Thyroid gland (tissue), 4 donors: Measurements from ENCODE around the gene TSFM. TPM values are rescaled to one million over a fixed set of nuclear protein-coding genes. Genes with fewer than 3 reads are reported as not detected.

ENCODE experiments used
- DNase-seq, 2 donors: peaks; one replicate each; pipeline ENCODE4 v3.0.0-alpha.2; 2019
- H3K27ac ChIP-seq, 3 donors: fragments of 200-600 bp; sonication (generic); 1 replicate in 2 of 3; 2 replicates in 1 of 3; pipeline ENCODE4 v1.5.1; 2016 to 2019; ENCODE audit warnings: mild to moderate bottlenecking in 1 of 3, moderate library complexity in 1 of 3
- H3K27me3 ChIP-seq: fragments of 200-600 bp; sonication (generic); one replicate; pipeline ENCODE4 v1.5.1; 2019
- H3K36me3 ChIP-seq, 2 donors: fragments of 200-600 bp; sonication (generic); one replicate each; pipeline ENCODE4 v1.5.1; 2016 to 2019
- H3K4me1 ChIP-seq, 2 donors: fragments of 200-600 bp; sonication (generic); one replicate each; pipeline ENCODE4 v1.5.1; 2017 to 2019
- H3K4me3 ChIP-seq, 3 donors: fragments of 200-600 bp; sonication (generic); replicated peaks in 1 of 3; 1 replicate in 2 of 3; 2 replicates in 1 of 3; pipeline ENCODE4 v1.5.1; 2016; ENCODE audit warnings: mild to moderate bottlenecking in 1 of 3
- H3K9me3 ChIP-seq: fragments of 200-600 bp; sonication (generic); one replicate; pipeline ENCODE4 v1.5.1; 2017
- POLR2A ChIP-seq, 2 donors: fragments of 450-650 bp; IDR thresholded peaks; one replicate each; pipeline ENCODE4 v1.6.1; 2017; ENCODE audit warnings: antibody characterized with exemption in 2 of 2, mild to moderate bottlenecking in 2 of 2, moderate library complexity in 1 of 2
- WGBS, 2 donors: methylation state at CpG; one replicate each; pipeline ENCODE4 v1.1.5; 2017; 5-methylcytosine and 5-hydroxymethylcytosine counted together
- intact Hi-C: fragments of 100-400 bp; cut with DNase I; formaldehyde crosslinking; loops from one replicate; pipeline ENCODE4 v1.15.1; 2023
- total RNA-seq, 4 donors: library from RNA; depleted of rRNA; stranded (reverse); fragments of >200 nt; gene quantifications; one replicate each; pipeline ENCODE4 v1.2.3, GENCODE V29; 2016
- TF ChIP-seq, protein P1 (sequence below), 6 experiments: fragments of 200-600 bp in 3 of 6; fragments of 450-650 bp in 3 of 6; sonication (generic) in 3 of 6; IDR thresholded peaks; one replicate each; pipeline ENCODE4 v1.5.1; 2016 to 2019; ENCODE audit warnings: antibody characterized with exemption in 6 of 6, mild to moderate bottlenecking in 2 of 6, inconsistent platforms in 1 of 6, moderate library complexity in 1 of 6

The TSFM gene
- total RNA-seq, 4 donors from 2014 or later, result 19.4 to 32.0 (median 25.5) TPM

- Histone ChIP-seq H3K4me3 (no peak overlapping the region), H3K27me3 (no peaks in the 10 kb centered on the region)
Measured at GRCh38 chr12:57777367-57777766, 5.2 kb upstream of the TSFM start.

GRCh38 chr12:57777911-57778310, 4.7 kb upstream of the TSFM start:
- no peaks in the 10 kb centered on the region for H3K27me3 ChIP-seq
- no peaks in the 10 kb centered on the region for H3K9me3 ChIP-seq
- DNase-seq, result no peak
- H3K4me3 ChIP-seq, result no peak overlapping the region
- peaks cover 14 to 33% of the 10 kb centered on the region in 2 donors for H3K4me1 ChIP-seq
- no peak overlapping the region for H3K27ac ChIP-seq
- TF ChIP-seq, protein P1, sequence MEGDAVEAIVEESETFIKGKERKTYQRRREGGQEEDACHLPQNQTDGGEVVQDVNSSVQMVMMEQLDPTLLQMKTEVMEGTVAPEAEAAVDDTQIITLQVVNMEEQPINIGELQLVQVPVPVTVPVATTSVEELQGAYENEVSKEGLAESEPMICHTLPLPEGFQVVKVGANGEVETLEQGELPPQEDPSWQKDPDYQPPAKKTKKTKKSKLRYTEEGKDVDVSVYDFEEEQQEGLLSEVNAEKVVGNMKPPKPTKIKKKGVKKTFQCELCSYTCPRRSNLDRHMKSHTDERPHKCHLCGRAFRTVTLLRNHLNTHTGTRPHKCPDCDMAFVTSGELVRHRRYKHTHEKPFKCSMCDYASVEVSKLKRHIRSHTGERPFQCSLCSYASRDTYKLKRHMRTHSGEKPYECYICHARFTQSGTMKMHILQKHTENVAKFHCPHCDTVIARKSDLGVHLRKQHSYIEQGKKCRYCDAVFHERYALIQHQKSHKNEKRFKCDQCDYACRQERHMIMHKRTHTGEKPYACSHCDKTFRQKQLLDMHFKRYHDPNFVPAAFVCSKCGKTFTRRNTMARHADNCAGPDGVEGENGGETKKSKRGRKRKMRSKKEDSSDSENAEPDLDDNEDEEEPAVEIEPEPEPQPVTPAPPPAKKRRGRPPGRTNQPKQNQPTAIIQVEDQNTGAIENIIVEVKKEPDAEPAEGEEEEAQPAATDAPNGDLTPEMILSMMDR (IDR thresholded peaks at IDR 0.05), result no peak
- TF ChIP-seq POLR2A (IDR thresholded peaks at IDR 0.05), result no peak
- 92 to 98% methylated on average over 7 of the region's 7 CpGs for WGBS, 2 donors
- no peaks in the 10 kb centered on the region for H3K36me3 ChIP-seq
- intact Hi-C loops, result no loop called here

More at GRCh38 chr12:57777367-57777766, 5.2 kb upstream of the TSFM start:
- DNase-seq, result no peak
- Histone ChIP-seq H3K36me3 (no peaks in the 10 kb centered on the region), H3K27ac (no peak overlapping the region), H3K4me1 (peaks cover 16 to 33% of the 10 kb centered on the region in 2 donors), H3K9me3 (no peaks in the 10 kb centered on the region)
- intact Hi-C loops, result no loop called here
- TF ChIP-seq, protein P1 (IDR thresholded peaks at IDR 0.05), result no peak
- TF ChIP-seq POLR2A (IDR thresholded peaks at IDR 0.05), result no peak
- WGBS, 2 donors, result 90 to 94% methylated on average over 7 of the region's 7 CpGs

DNA sequence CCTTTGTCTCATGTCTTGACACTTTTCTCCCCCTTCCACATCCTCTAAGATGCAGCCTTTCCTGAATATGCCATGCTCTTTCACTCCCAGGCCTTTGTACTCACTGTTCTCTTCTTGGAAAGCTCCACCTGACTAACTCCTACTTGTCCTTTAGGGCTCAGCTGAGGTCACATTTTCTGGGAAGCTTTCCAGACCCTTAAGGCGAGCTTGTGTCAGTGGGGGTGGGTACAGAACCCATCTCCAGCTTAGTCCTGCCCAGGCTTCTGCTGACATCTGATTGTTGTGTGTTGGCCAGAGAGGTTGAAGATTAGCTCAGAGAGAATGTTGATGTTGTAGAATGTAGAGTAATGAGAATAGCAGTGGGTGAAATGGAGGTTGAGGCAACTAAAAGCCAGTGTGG, 2.9 kb upstream of the TSFM start:
- TF ChIP-seq POLR2A (IDR thresholded peaks at IDR 0.05), result no peak
- TF ChIP-seq, protein P1 (IDR thresholded peaks at IDR 0.05), result no peak
- WGBS, 2 donors, result 6 to 27% methylated on average over 1 of the region's 1 CpG
- Histone ChIP-seq H3K27me3 (no peaks in the 10 kb centered on the region), H3K36me3 (no peaks in the 10 kb centered on the region), H3K27ac (peak overlapping the region; percentile 4 to 32 (median 5)), H3K9me3 (no peaks in the 10 kb centered on the region), H3K4me1 (peaks cover 11 to 37% of the 10 kb centered on the region in 2 donors), H3K4me3 (no peak overlapping the region)
- intact Hi-C loops, result loop anchor here (5.0 kb wide), 1 partner anchor 118 kb away; no protein-coding TSS in a partner anchor
- DNase-seq, result peak; percentile 76 to 78

- no peaks in the 10 kb centered on the region for H3K36me3 ChIP-seq
- intact Hi-C loops, result loop anchor here (5.0 kb wide), 1 partner anchor 117 kb away; no protein-coding TSS in a partner anchor
- H3K9me3 ChIP-seq, result no peaks in the 10 kb centered on the region
- H3K4me1 ChIP-seq, result peaks cover 11 to 37% of the 10 kb centered on the region in 2 donors
- DNase-seq, result no peak
- TF ChIP-seq, protein P1 (IDR thresholded peaks at IDR 0.05), result no peak
- no peak for TF ChIP-seq POLR2A (IDR thresholded peaks at IDR 0.05)
- H3K4me3 ChIP-seq, result no peak overlapping the region
- 90 to 96% methylated on average over 3 to 4 of the region's 4 CpGs for WGBS, 2 donors
- H3K27me3 ChIP-seq, result no peaks in the 10 kb centered on the region
- peak overlapping the region; percentile 4 to 24 (median 5) for H3K27ac ChIP-seq
Measured at GRCh38 chr12:57780284-57780897, 2.2 kb upstream of the TSFM start.

DNA sequence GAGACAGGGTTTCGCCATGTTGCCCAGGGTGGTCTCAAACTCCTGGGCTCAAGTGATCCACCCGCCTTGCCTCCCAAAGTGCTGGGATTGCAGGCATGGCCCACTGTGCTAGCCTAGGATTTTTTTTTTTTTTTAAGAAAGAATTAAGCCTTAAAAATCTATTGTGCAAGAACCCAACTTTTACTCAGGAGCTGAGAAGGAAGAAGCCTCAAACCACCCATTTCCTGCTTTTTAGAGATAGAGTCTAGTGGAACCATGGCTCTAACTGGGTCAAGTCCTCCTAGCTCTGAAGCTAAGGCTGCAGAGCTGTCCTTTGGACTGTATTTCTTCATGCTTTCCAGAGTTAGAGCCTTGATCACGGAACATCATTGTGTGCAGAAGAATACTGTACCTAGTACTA, 1.3 kb upstream of the TSFM start:
- no peak overlapping the region for H3K27ac ChIP-seq
- H3K9me3 ChIP-seq, result no peaks in the 10 kb centered on the region
- TF ChIP-seq, protein P1 (IDR thresholded peaks at IDR 0.05), result no peak
- no peak for TF ChIP-seq POLR2A (IDR thresholded peaks at IDR 0.05)
- peaks cover 0 to 5% of the 10 kb centered on the region in 2 donors for H3K36me3 ChIP-seq
- DNase-seq, result no peak
- H3K27me3 ChIP-seq, result no peaks in the 10 kb centered on the region
- intact Hi-C loops, result loop anchor here (5.0 kb wide), 1 partner anchor 116 kb away; no protein-coding TSS in a partner anchor
- peaks cover 11 to 37% of the 10 kb centered on the region in 2 donors for H3K4me1 ChIP-seq
- WGBS, 2 donors, result 94 to 100% methylated on average over 3 of the region's 3 CpGs
- no peak overlapping the region for H3K4me3 ChIP-seq
